Mucosa of descending colon (tissue), 3 donors: ENCODE measurements around the gene XRCC3. TPM values are rescaled to one million over a fixed set of nuclear protein-coding genes. Genes with fewer than 3 reads are reported as not detected.

Source experiments
- ATAC-seq: fragments of 200-7000 bp; cut with Tn5 transposase; one replicate; pipeline ENCODE4 v1.9.1; 2020; ENCODE audit warnings: mild to moderate bottlenecking, moderate library complexity
- DNase-seq, 3 donors: peaks; one replicate each; pipeline ENCODE4 v3.0.0-alpha.2; 2020
- H3K36me3 ChIP-seq: fragments of 200-600 bp; one replicate; pipeline ENCODE4 v1.8.0; 2021; ENCODE audit warnings: low read depth, mild to moderate bottlenecking
- H3K4me1 ChIP-seq: fragments of 200-600 bp; one replicate; pipeline ENCODE4 v1.8.0; 2021; ENCODE audit warnings: low read depth, mild to moderate bottlenecking
- H3K4me3 ChIP-seq: fragments of 200-600 bp; one replicate; pipeline ENCODE4 v1.8.0; 2021; ENCODE audit warnings: mild to moderate bottlenecking
- H3K9me3 ChIP-seq: fragments of 200-600 bp; one replicate; pipeline ENCODE4 v1.8.0; 2021; ENCODE audit warnings: mild to moderate bottlenecking
- intact Hi-C, 2 donors: fragments of 100-400 bp; cut with DNase I in 1 of 2; cut with micrococcal nuclease in 1 of 2; formaldehyde crosslinking; loops; one replicate each; pipeline versions ENCODE4 v1.11.0 to v1.11.1; 2022; cut with DNase I, micrococcal nuclease
- total RNA-seq, 3 donors: library from RNA; stranded (reverse); fragmentation: NEBNext Ultra II Directional in 2 of 3; extraction: Animal tissue kit (Norgen Biotek cat#: 25700) in 2 of 3; gene quantifications; one replicate each; pipeline versions ENCODE4 v1.2.1 to v1.2.4, GENCODE V29; 2021 to 2023
- TF ChIP-seq, protein P1 (sequence below): fragments of 200-600 bp; IDR thresholded peaks from one replicate; pipeline ENCODE4 v1.8.0; 2022; ENCODE audit warnings: antibody characterized with exemption, mild to moderate bottlenecking
- donor health status: DM: no; HTN: no; CAD: no; lungs with moderate emphysema.
- donor health status: DM: no; HTN: no; CAD: no.
- donor health status: DM: no; HTN: yes; CAD: no.

Gene XRCC3
- total RNA-seq, 3 donors from 2014 or later = 7.7 to 17.8 (median 11.0) TPM

DNA sequence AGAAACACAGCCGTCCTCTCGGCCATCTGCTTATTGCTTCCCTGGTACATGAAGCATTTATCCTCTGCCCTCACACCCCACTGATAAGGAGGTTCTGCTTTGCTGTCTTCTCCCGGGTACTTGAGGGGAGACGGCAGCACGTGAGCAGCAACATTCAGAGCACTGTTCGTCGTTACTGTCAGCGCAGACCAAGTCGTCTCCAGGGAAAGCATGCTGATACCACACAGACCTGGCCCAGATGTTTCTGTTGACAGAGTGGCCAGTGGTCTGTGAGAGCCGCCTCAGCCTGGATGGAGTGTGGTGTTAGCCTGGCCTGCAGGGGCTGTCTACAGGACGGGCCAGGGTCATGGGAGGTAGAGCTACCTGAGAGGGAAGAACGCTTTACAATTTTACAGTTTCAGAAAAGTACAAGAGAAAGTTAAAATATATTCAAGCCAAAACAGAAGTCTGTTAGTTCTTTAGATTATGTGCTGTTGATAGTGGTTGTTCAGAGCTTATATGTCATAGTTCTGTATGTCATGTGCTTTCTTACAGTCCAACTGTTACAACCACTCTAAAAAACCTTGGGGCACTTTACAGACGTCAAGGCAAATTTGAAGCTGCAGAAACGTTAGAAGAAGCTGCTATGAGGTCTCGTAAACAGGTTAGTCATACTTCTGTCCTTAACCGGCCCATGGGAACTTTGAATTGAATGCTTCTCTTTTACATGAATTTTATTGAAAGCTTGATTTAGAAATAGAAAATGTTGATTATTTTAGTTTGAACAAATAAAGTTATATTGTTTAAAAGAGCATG lies 38.2 kb downstream of the XRCC3 start:
- H3K9me3 ChIP-seq = no peaks in the 10 kb centered on the region
- intact Hi-C loops = no loop called here
- no peak for DNase-seq
- TF ChIP-seq, protein P1, sequence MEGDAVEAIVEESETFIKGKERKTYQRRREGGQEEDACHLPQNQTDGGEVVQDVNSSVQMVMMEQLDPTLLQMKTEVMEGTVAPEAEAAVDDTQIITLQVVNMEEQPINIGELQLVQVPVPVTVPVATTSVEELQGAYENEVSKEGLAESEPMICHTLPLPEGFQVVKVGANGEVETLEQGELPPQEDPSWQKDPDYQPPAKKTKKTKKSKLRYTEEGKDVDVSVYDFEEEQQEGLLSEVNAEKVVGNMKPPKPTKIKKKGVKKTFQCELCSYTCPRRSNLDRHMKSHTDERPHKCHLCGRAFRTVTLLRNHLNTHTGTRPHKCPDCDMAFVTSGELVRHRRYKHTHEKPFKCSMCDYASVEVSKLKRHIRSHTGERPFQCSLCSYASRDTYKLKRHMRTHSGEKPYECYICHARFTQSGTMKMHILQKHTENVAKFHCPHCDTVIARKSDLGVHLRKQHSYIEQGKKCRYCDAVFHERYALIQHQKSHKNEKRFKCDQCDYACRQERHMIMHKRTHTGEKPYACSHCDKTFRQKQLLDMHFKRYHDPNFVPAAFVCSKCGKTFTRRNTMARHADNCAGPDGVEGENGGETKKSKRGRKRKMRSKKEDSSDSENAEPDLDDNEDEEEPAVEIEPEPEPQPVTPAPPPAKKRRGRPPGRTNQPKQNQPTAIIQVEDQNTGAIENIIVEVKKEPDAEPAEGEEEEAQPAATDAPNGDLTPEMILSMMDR = no peak
- ATAC-seq = no peak
- peaks cover 5% of the 10 kb centered on the region for H3K36me3 ChIP-seq
- H3K4me3 ChIP-seq = no peak overlapping the region
- H3K4me1 ChIP-seq = no peaks in the 10 kb centered on the region

DNA sequence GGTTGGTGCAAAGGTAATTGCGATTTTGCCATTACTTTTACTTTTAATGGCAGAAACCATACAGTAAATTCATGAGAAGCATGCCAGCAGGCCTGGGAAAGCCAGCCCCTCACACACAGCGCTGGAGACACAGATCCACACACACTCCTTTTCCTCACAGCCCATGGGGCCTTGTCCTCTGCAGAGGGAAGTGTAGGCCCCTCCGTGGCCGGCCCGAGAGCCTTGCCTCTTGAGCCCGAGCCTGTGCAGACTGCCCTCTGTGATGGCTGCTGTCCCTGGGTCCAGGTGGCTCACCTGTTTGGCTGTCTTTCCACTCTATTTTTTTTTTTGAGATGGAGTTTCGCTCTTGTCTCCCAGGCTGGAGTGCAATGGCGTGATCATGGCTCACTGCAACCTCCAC lies 39.3 kb downstream of the XRCC3 start:
- peaks cover 8% of the 10 kb centered on the region for H3K36me3 ChIP-seq
- ATAC-seq = no peak
- no peaks in the 10 kb centered on the region for H3K4me1 ChIP-seq
- TF ChIP-seq, protein P1 = no peak
- no peak overlapping the region for H3K4me3 ChIP-seq
- DNase-seq = no peak
- no peaks in the 10 kb centered on the region for H3K9me3 ChIP-seq
- intact Hi-C loops = no loop called here

DNA sequence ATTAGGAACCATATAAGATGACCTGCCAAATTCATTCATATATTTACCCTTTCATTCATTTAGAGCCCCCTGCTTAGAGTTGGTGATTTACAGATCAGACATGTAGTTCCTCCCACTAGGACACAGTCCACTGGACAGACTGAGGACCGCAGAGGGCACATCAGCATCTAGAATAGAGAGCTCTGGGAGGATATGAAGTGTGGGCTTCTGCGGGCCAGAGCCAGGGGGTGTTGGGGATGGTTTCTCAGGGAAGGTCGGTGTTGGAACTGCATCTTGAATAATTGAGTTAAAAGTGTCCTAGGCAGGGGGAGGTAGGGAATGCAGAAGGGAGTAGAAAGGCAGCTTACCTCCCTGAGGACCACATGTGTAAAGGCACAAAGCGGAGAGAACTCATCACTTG lies 43.3 kb downstream of the XRCC3 start:
- intact Hi-C loops = no loop called here
- Histone ChIP-seq H3K9me3 (no peaks in the 10 kb centered on the region), H3K4me3 (no peak overlapping the region), H3K4me1 (no peaks in the 10 kb centered on the region), H3K36me3 (peaks cover 14% of the 10 kb centered on the region)
- TF ChIP-seq, protein P1 = no peak
- ATAC-seq (no peak), DNase-seq (no peak)

DNA sequence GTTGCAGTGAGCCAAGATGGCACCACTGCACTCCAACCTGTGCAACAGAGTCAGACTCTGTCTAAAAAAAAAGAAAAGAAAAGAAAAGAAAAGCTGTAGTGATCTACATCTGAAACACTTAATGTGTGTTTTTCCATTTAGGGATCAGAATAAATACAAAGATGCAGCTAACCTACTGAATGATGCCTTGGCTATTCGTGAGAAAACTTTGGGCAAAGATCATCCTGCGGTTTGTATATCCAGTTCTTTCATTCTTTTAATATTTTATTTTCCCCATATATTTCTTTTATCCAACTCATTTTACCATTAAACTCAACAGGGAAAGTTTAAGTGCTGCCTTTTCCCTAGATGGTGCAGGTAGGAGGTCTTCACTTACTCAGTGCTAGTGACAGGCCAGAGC lies 45.9 kb downstream of the XRCC3 start:
- no peaks in the 10 kb centered on the region for H3K4me1 ChIP-seq
- TF ChIP-seq, protein P1 = no peak
- ATAC-seq = no peak

DNA sequence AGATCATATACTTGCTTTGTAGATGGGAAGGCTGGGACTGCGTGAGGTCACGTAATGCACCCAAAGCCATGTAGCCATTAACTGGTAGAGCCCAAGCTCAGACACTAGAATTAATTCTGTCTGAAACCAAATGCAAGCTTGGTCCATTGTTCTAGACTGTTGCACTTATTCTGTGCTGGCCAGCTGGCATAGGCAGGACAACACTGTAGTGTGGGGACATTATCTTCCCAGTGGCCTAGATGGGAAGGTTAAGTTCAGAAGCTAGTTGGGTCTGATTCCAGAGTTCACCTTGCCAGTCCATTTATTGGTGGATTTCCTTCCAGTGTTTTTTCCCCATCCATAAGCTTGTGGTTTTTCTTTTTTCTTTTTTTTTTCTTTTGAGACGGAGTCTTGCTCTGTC lies 47.1 kb downstream of the XRCC3 start:
- intact Hi-C loops = no loop called here
- TF ChIP-seq, protein P1 = no peak
- Histone ChIP-seq H3K4me3 (no peak overlapping the region), H3K36me3 (peaks cover 17% of the 10 kb centered on the region), H3K4me1 (no peaks in the 10 kb centered on the region), H3K9me3 (no peaks in the 10 kb centered on the region)
- DNase-seq = no peak
- ATAC-seq = no peak

More for the DNA sequence above, 45.9 kb downstream of the XRCC3 start:
- Histone ChIP-seq H3K9me3 (no peaks in the 10 kb centered on the region), H3K36me3 (peaks cover 14% of the 10 kb centered on the region), H3K4me3 (no peak overlapping the region)
- DNase-seq = no peak
- intact Hi-C loops = no loop called here
